SK-N-MC (cell line): ENCODE measurements around the gene SLC6A3.

Source experiments
- DNase-seq: peaks from one replicate; pipeline ENCODE4 v3.0.0-alpha.2; 2011; ENCODE audit warnings: low read depth, low spot score
- H3K27ac ChIP-seq: fragments of 200-600 bp; sonication (generic); 2 replicates; pipeline ENCODE4 v1.5.1; 2016; ENCODE audit warnings: mixed run types
- H3K36me3 ChIP-seq: fragments of 200-600 bp; sonication (generic); 2 replicates; pipeline ENCODE4 v1.6.1; 2017; ENCODE audit warnings: antibody characterized with exemption, low read length, mixed read lengths; ENCODE audit not compliant: insufficient read depth
- H3K4me3 ChIP-seq: fragments of 200-600 bp; sonication (generic); 2 replicates; pipeline ENCODE4 v1.5.1; 2016
- H3K9ac ChIP-seq: fragments of 200-600 bp; sonication (generic); 2 replicates; pipeline ENCODE4 v1.8.0; 2017; ENCODE audit warnings: mixed run types, mixed read lengths; ENCODE audit not compliant: insufficient read length
- H3K9me3 ChIP-seq: fragments of 200-600 bp; sonication (generic); 2 replicates; pipeline ENCODE4 v1.6.1; 2017; ENCODE audit warnings: low read depth, mild to moderate bottlenecking, antibody characterized with exemption, low read length, moderate library complexity, mixed read lengths
- EZH2 ChIP-seq: fragments of 200-600 bp; sonication (generic); IDR thresholded peaks from one replicate; pipeline ENCODE4 v1.6.1; 2017; ENCODE audit warnings: antibody characterized with exemption
- FOXP2 ChIP-seq: optimal IDR thresholded peaks from 2 replicates; pipeline ENCODE3; 2011; ENCODE audit warnings: mild to moderate bottlenecking, moderate library complexity; ENCODE audit not compliant: insufficient read depth; ENCODE audit errors: extremely low read length, control extremely low read depth
- POLR2AphosphoS5 ChIP-seq: IDR thresholded peaks from 2 replicates; pipeline ENCODE4 v1.6.1; 2012; ENCODE audit warnings: mild to moderate bottlenecking, low read depth, low read length, borderline replicate concordance

The SLC6A3 gene

DNA sequence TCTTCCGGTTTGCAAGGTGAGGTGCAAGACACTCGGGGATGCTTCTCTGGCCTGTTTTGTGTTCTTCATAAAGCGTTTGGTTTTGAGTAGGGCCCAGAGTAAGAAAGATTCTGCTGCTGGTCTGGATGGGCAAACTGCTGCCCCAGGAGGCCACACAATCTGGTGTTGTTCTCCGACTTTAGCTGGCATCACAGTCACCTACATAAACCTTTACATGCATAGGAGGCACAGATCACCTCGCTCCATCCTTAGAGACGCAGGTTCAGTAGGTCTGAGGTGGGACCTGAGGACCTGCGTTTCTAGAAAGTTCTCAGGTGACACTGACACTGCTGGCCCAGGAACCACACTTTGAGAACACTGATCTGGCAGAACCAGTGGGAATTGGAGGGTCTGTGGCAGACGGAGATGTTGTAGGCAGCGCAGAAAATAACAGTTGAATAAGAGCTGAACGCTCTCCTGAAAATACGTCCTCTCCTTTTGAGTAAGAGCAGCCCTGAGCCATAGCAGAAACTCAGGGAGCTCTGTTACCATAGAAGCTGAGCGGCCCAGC lies 3.9 kb upstream of the SLC6A3 start:
- Histone ChIP-seq H3K4me3 (no peak overlapping the region), H3K36me3 (no peaks in the 10 kb centered on the region), H3K9me3 (no peaks in the 10 kb centered on the region), H3K27ac (no peak overlapping the region), H3K9ac (no peak overlapping the region)
- TF ChIP-seq POLR2AphosphoS5, result no peak
- TF ChIP-seq FOXP2, result no peak
- TF ChIP-seq EZH2, result no peak
- no peak for DNase-seq

- no peaks in the 10 kb centered on the region for H3K36me3 ChIP-seq
- H3K9me3 ChIP-seq, result no peaks in the 10 kb centered on the region
- no peak overlapping the region for H3K9ac ChIP-seq
- no peak for TF ChIP-seq POLR2AphosphoS5
- TF ChIP-seq EZH2, result no peak
- TF ChIP-seq FOXP2, result no peak
- no peak for DNase-seq
- no peak overlapping the region for H3K27ac ChIP-seq
- no peak overlapping the region for H3K4me3 ChIP-seq
Observed at GRCh38 chr5:1448511-1449011, 3.3 kb upstream of the SLC6A3 start.

- Histone ChIP-seq H3K9me3 (no peaks in the 10 kb centered on the region), H3K4me3 (no peak overlapping the region), H3K9ac (no peak overlapping the region), H3K36me3 (no peaks in the 10 kb centered on the region), H3K27ac (no peak overlapping the region)
- no peak for TF ChIP-seq POLR2AphosphoS5
- TF ChIP-seq EZH2, result no peak
- no peak for TF ChIP-seq FOXP2
- DNase-seq, result no peak
Observed at GRCh38 chr5:1447671-1448361, 2.6 kb upstream of the SLC6A3 start.

GRCh38 chr5:1446602-1447343 lies 1.5 kb upstream of the SLC6A3 start:
- Histone ChIP-seq H3K27ac (no peak overlapping the region), H3K9me3 (no peaks in the 10 kb centered on the region), H3K36me3 (no peaks in the 10 kb centered on the region), H3K4me3 (no peak overlapping the region), H3K9ac (no peak overlapping the region)
- TF ChIP-seq POLR2AphosphoS5, result no peak
- TF ChIP-seq FOXP2, result no peak
- TF ChIP-seq EZH2, result no peak
- DNase-seq, result no peak

GRCh38 chr5:1445689-1446601 lies 705 bp upstream of the SLC6A3 start:
- TF ChIP-seq FOXP2, result no peak
- peak; percentile 80 for TF ChIP-seq EZH2
- TF ChIP-seq POLR2AphosphoS5, result no peak
- no peaks in the 10 kb centered on the region for H3K9me3 ChIP-seq
- DNase-seq, result no peak
- H3K9ac ChIP-seq, result no peak overlapping the region
- no peak overlapping the region for H3K4me3 ChIP-seq
- no peaks in the 10 kb centered on the region for H3K36me3 ChIP-seq
- no peak overlapping the region for H3K27ac ChIP-seq

DNA sequence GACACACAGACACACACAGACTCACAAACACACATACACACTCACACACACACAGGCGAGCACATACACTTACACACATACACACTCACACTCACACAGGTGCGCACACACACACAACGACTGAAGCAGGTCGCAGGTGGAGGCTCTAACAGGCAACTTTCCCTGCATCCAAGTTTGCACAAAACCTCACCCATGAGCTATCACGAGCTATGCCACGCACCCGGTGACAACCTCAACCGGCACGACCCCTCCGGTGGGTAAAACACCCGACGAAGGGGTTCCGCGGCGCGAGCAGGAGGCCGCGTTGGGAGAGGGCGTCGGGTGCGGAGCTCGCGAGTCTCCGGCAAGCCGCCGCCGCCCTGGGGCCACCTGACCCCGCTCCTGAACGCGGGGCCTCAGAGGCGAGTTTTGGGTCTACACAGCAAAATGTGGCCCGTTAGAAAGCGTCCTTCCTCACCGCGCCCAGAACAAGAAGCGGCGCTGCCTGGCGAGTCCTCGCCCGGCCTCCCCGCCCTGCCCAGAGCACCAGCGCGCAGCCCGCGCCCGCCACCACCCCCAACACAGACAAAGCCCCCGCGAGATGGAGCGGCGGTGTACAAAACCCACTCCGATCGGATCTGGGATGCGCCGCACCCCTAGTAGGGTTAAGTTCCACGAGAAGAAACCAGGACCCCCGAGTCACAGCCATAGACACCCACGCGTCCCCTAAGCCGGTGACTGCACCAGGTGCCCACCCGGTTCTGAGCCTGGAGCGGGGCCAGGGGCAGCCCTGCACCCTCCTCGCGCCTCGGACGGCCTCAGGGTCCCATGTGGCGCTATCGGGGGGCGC lies 665 bp downstream of the SLC6A3 start:
- Histone ChIP-seq H3K36me3 (no peaks in the 10 kb centered on the region), H3K27ac (no peak overlapping the region), H3K9me3 (no peaks in the 10 kb centered on the region), H3K9ac (no peak overlapping the region), H3K4me3 (no peak overlapping the region)
- TF ChIP-seq FOXP2 (no peak), EZH2 (no peak), POLR2AphosphoS5 (no peak)
- no peak for DNase-seq

DNA sequence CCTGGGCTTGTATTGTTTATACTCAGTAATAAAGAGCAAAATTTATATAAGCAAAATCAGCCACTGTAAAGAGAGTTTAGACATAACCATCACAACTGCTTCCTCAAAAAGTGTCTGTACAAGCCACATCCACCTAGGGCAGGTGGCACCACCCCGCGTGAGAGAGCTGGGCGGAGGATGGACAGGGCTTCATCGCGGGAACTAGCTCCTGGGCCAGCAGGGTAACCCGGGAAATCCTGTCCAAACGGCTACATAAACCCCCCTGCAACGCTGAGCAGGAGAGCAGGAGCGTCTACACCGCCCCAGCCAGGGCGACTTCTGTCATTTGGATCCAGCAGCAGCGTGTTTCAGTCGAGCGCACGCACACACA lies 1.3 kb downstream of the SLC6A3 start:
- TF ChIP-seq FOXP2 (no peak), EZH2 (no peak), POLR2AphosphoS5 (no peak)
- no peak overlapping the region for H3K4me3 ChIP-seq
- H3K9ac ChIP-seq, result no peak overlapping the region
- no peak for DNase-seq
- no peak overlapping the region for H3K27ac ChIP-seq
- H3K9me3 ChIP-seq, result no peaks in the 10 kb centered on the region
- H3K36me3 ChIP-seq, result no peaks in the 10 kb centered on the region
